GM12878 (cell line): ENCODE measurements around the gene BCAT1. TPM values are rescaled to one million over a fixed set of nuclear protein-coding genes. Genes with fewer than 3 reads are reported as not detected.

Experiments
- CBX3 ChIP-seq: fragments of 200-600 bp; sonication (generic); IDR thresholded peaks from 2 replicates; pipeline ENCODE4 v1.6.1; 2016; ENCODE audit warnings: low read depth, borderline replicate concordance
- FOS ChIP-seq: IDR thresholded peaks from 3 replicates; pipeline ENCODE4 v1.6.1; 2011; ENCODE audit warnings: borderline replicate concordance; ENCODE audit not compliant: insufficient read length; ENCODE audit errors: extremely low read depth
- FOXK2 ChIP-seq: fragments of 450-650 bp; IDR thresholded peaks from 2 replicates; pipeline ENCODE4 v1.6.1; 2017; ENCODE audit warnings: mild to moderate bottlenecking, moderate library complexity
- HDAC2 ChIP-seq: fragments of 200-600 bp; sonication (generic); IDR thresholded peaks from 2 replicates; pipeline ENCODE4 v1.6.1; 2017
- IKZF1 ChIP-seq: fragments of 450-650 bp; conservative IDR thresholded peaks from 2 replicates; pipeline ENCODE4 v1.6.1; 2017; ENCODE audit warnings: antibody characterized with exemption, mild to moderate bottlenecking
- MEF2A ChIP-seq: IDR thresholded peaks from 2 replicates; pipeline ENCODE4 v1.6.1; 2011; ENCODE audit warnings: low read depth, mild to moderate bottlenecking, low read length, moderate library complexity; ENCODE audit not compliant: insufficient read depth
- MXI1 ChIP-seq: fragments of 150-350 bp; IDR thresholded peaks from 2 replicates; pipeline ENCODE4 v1.6.1; 2011; ENCODE audit warnings: low read depth, mild to moderate bottlenecking, inconsistent platforms, low read length, improper control_type of control experiment
- MYC ChIP-seq: IDR thresholded peaks from 2 replicates; pipeline ENCODE4 v1.6.1; 2011; ENCODE audit warnings: mild to moderate bottlenecking, low read length, moderate library complexity, inconsistent platforms; ENCODE audit not compliant: insufficient read depth, insufficient replicate concordance, insufficient read length, severe bottlenecking
- NFIC ChIP-seq: IDR thresholded peaks from 2 replicates; pipeline ENCODE4 v1.6.1; 2012; ENCODE audit warnings: low read depth, mild to moderate bottlenecking, inconsistent platforms, low read length, moderate library complexity
- PAX8 ChIP-seq: fragments of 450-650 bp; IDR thresholded peaks from 2 replicates; pipeline ENCODE4 v1.6.1; 2017; ENCODE audit warnings: mild to moderate bottlenecking, moderate library complexity
- RAD51 ChIP-seq: fragments of 450-650 bp; IDR thresholded peaks from 2 replicates; pipeline ENCODE4 v1.6.1; 2016; ENCODE audit warnings: moderate library complexity, mild to moderate bottlenecking, inconsistent platforms
- RB1 ChIP-seq: fragments of 450-650 bp; formaldehyde crosslinking; IDR thresholded peaks from 2 replicates; pipeline ENCODE4 v1.6.1; 2017; ENCODE audit warnings: mild to moderate bottlenecking, borderline replicate concordance
- SMAD5 ChIP-seq: IDR thresholded peaks from 2 replicates; pipeline ENCODE4 v1.6.1; 2016; ENCODE audit warnings: antibody characterized with exemption, low read depth
- SREBF1 ChIP-seq: IDR thresholded peaks from 2 replicates; pipeline ENCODE4 v1.6.1; 2012; ENCODE audit warnings: mild to moderate bottlenecking, low read length
- polyA plus RNA-seq, 11 experiments: library from polyadenylated mRNA; depleted of rRNA in 4 of 11; unstranded in 6 of 11; stranded (reverse) in 5 of 11; fragments of >200 nt; fragmentation: Nextera tagmentation in 4 of 11; fragmentation: Illumina TruSeq in 1 of 11; extraction: Ambion mirVana in 4 of 11; extraction: Trizol in 1 of 11; gene quantifications; 1 replicate in 1 of 11; 2 replicates in 10 of 11; pipeline versions ENCODE4 v1.2.1 to v1.2.3, GENCODE V29; 2011 to 2016; ENCODE audit warnings: inconsistent platforms in 2 of 11, missing spikeins in 2 of 11, low read depth in 1 of 11
- total RNA-seq, 4 experiments: library from RNA; depleted of rRNA in 3 of 4; stranded (reverse); fragments of >200 nt in 3 of 4; fragmentation: Illumina TruSeq in 1 of 4; extraction: Trizol in 1 of 4; gene quantifications; 2 replicates each; pipeline versions ENCODE4 v1.2.1 to v1.2.3, GENCODE V29; 2013 to 2021
- TF ChIP-seq, protein P1 (sequence below): fragments of 450-650 bp; IDR thresholded peaks from 2 replicates; pipeline ENCODE4 v1.6.1; 2017; ENCODE audit warnings: mild to moderate bottlenecking, moderate library complexity
- TF ChIP-seq, protein P2 (sequence below): IDR thresholded peaks from 2 replicates; pipeline ENCODE4 v1.6.1; 2012; ENCODE audit warnings: improper control_type of control experiment, low read depth, low read length; ENCODE audit not compliant: insufficient replicate concordance
- TF ChIP-seq, protein P3 (sequence below): IDR thresholded peaks from 2 replicates; pipeline ENCODE4 v1.6.1; 2012; ENCODE audit warnings: low read depth, low read length, improper control_type of control experiment
- TF ChIP-seq, protein P4 (sequence below): fragments of 450-650 bp; IDR thresholded peaks from 2 replicates; pipeline ENCODE4 v1.6.1; 2016; ENCODE audit warnings: mild to moderate bottlenecking

Gene BCAT1
- total and polyA plus RNA-seq, 10 of the 15 experiments (the other 5 are each of a cell fraction or from before 2014, with no cell fraction given): 26.2 to 187 (median 81.9) TPM

DNA sequence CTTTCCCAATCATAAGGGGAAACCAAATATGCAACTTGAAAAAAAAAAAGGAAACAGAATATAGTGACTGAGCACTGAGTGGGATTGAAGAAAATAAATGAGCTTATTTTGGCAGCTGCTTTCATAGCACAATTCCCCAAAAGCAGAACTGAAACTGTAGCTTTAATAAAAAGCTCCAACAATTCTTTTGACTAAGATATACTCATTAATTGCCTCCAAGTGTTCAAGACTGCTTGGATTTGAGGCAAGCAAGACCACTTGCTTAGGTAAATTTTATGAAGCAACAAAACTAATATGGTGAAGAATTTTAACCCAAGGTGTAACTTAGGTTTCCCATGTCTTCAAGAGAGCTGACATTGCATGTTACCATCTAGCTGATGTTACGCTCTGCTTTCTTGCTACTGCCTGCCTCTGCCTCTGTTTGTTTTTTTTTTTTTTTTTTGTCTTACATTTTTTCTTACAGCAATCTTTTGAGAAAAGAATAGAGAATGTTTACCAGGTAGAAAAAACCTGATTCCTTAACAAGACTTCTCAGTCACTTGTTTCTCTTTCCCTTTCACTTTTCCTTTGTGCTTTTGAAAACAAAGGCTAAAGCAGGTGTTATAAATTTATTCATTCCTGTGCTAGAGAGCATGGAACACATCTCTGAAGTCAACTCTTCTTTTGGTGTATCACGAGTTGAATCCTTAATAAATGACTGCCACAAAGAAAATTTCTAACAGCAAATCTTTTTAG, 134.4 kb downstream of the BCAT1 start (continued):
- TF ChIP-seq, protein P1, sequence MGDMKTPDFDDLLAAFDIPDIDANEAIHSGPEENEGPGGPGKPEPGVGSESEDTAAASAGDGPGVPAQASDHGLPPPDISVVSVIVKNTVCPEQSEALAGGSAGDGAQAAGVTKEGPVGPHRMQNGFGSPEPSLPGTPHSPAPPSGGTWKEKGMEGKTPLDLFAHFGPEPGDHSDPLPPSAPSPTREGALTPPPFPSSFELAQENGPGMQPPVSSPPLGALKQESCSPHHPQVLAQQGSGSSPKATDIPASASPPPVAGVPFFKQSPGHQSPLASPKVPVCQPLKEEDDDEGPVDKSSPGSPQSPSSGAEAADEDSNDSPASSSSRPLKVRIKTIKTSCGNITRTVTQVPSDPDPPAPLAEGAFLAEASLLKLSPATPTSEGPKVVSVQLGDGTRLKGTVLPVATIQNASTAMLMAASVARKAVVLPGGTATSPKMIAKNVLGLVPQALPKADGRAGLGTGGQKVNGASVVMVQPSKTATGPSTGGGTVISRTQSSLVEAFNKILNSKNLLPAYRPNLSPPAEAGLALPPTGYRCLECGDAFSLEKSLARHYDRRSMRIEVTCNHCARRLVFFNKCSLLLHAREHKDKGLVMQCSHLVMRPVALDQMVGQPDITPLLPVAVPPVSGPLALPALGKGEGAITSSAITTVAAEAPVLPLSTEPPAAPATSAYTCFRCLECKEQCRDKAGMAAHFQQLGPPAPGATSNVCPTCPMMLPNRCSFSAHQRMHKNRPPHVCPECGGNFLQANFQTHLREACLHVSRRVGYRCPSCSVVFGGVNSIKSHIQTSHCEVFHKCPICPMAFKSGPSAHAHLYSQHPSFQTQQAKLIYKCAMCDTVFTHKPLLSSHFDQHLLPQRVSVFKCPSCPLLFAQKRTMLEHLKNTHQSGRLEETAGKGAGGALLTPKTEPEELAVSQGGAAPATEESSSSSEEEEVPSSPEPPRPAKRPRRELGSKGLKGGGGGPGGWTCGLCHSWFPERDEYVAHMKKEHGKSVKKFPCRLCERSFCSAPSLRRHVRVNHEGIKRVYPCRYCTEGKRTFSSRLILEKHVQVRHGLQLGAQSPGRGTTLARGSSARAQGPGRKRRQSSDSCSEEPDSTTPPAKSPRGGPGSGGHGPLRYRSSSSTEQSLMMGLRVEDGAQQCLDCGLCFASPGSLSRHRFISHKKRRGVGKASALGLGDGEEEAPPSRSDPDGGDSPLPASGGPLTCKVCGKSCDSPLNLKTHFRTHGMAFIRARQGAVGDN: no peak; the same call in 1 of the 2 replicates
- TF ChIP-seq, protein P2, sequence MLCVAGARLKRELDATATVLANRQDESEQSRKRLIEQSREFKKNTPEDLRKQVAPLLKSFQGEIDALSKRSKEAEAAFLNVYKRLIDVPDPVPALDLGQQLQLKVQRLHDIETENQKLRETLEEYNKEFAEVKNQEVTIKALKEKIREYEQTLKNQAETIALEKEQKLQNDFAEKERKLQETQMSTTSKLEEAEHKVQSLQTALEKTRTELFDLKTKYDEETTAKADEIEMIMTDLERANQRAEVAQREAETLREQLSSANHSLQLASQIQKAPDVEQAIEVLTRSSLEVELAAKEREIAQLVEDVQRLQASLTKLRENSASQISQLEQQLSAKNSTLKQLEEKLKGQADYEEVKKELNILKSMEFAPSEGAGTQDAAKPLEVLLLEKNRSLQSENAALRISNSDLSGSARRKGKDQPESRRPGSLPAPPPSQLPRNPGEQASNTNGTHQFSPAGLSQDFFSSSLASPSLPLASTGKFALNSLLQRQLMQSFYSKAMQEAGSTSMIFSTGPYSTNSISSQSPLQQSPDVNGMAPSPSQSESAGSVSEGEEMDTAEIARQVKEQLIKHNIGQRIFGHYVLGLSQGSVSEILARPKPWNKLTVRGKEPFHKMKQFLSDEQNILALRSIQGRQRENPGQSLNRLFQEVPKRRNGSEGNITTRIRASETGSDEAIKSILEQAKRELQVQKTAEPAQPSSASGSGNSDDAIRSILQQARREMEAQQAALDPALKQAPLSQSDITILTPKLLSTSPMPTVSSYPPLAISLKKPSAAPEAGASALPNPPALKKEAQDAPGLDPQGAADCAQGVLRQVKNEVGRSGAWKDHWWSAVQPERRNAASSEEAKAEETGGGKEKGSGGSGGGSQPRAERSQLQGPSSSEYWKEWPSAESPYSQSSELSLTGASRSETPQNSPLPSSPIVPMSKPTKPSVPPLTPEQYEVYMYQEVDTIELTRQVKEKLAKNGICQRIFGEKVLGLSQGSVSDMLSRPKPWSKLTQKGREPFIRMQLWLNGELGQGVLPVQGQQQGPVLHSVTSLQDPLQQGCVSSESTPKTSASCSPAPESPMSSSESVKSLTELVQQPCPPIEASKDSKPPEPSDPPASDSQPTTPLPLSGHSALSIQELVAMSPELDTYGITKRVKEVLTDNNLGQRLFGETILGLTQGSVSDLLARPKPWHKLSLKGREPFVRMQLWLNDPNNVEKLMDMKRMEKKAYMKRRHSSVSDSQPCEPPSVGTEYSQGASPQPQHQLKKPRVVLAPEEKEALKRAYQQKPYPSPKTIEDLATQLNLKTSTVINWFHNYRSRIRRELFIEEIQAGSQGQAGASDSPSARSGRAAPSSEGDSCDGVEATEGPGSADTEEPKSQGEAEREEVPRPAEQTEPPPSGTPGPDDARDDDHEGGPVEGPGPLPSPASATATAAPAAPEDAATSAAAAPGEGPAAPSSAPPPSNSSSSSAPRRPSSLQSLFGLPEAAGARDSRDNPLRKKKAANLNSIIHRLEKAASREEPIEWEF: no peak
- TF ChIP-seq CBX3 (no peak), MXI1 (no peak), IKZF1 (peak; percentile 91), RB1 (no peak), SREBF1 (no peak), RAD51 (no peak), HDAC2 (no peak), FOXK2 (no peak), SMAD5 (no peak), NFIC (peak; percentile 96), MEF2A (peak; percentile 93), MYC (no peak), FOS (no peak), PAX8 (no peak)
- TF ChIP-seq, protein P3, sequence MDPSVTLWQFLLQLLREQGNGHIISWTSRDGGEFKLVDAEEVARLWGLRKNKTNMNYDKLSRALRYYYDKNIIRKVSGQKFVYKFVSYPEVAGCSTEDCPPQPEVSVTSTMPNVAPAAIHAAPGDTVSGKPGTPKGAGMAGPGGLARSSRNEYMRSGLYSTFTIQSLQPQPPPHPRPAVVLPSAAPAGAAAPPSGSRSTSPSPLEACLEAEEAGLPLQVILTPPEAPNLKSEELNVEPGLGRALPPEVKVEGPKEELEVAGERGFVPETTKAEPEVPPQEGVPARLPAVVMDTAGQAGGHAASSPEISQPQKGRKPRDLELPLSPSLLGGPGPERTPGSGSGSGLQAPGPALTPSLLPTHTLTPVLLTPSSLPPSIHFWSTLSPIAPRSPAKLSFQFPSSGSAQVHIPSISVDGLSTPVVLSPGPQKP: no peak
- TF ChIP-seq, protein P4, sequence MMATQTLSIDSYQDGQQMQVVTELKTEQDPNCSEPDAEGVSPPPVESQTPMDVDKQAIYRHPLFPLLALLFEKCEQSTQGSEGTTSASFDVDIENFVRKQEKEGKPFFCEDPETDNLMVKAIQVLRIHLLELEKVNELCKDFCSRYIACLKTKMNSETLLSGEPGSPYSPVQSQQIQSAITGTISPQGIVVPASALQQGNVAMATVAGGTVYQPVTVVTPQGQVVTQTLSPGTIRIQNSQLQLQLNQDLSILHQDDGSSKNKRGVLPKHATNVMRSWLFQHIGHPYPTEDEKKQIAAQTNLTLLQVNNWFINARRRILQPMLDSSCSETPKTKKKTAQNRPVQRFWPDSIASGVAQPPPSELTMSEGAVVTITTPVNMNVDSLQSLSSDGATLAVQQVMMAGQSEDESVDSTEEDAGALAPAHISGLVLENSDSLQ: no peak
